ENCODE measurements around the gene ITSN2. TPM values are rescaled to one million over a fixed set of nuclear protein-coding genes. Genes with fewer than 3 reads are reported as not detected.

ITSN2 gene
- total RNA-seq, 6 experiments from 2014 or later, result 22.6 to 34.1 (median 28.9) TPM

DNA sequence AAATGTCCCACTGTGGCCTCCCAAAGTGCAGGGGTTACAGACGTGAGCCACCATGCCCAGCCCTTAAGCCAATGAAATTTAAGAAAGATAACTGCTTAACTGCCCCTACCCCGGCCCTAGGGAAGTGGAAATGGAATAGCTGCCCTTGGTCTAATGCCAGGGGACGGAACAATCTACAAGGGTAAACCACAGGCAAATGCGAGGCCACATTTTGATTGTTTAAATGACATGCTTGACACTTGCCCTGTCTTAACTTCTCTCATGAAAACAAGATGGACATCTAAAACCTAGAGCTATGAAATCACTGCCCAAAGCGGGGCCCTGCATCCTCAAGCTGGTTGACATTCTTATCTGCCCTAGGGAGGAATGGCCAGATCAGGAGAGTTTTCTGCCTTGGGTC is 5.5 kb upstream of the ITSN2 start:
- WGBS (ENCODE audit: insufficient coverage, low coverage, low lambda C conversion rate, missing lambda C conversion rate), result 27% methylated on average over 5 of the region's 5 CpGs
- intact Hi-C loops (cut with DNase I), result no loop called here
- H3K4me3 ChIP-seq, result no peak overlapping the region
- H3K27me3 ChIP-seq, result no peaks in the 10 kb centered on the region
- H3K36me3 ChIP-seq, result no peaks in the 10 kb centered on the region
- H3K9me3 ChIP-seq, result no peaks in the 10 kb centered on the region
- no peak for TF ChIP-seq POLR2A (IDR thresholded peaks at IDR 0.05)
- TF ChIP-seq, protein P1, sequence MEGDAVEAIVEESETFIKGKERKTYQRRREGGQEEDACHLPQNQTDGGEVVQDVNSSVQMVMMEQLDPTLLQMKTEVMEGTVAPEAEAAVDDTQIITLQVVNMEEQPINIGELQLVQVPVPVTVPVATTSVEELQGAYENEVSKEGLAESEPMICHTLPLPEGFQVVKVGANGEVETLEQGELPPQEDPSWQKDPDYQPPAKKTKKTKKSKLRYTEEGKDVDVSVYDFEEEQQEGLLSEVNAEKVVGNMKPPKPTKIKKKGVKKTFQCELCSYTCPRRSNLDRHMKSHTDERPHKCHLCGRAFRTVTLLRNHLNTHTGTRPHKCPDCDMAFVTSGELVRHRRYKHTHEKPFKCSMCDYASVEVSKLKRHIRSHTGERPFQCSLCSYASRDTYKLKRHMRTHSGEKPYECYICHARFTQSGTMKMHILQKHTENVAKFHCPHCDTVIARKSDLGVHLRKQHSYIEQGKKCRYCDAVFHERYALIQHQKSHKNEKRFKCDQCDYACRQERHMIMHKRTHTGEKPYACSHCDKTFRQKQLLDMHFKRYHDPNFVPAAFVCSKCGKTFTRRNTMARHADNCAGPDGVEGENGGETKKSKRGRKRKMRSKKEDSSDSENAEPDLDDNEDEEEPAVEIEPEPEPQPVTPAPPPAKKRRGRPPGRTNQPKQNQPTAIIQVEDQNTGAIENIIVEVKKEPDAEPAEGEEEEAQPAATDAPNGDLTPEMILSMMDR (IDR thresholded peaks at IDR 0.05), result no peak
- no peak for DNase-seq
- no peaks in the 10 kb centered on the region for H3K4me1 ChIP-seq
- ATAC-seq, result no peak
- no peak overlapping the region for H3K27ac ChIP-seq

GRCh38 chr2:24365051-24365450 is 4.7 kb upstream of the ITSN2 start:
- H3K4me3 ChIP-seq, result no peak overlapping the region
- no peaks in the 10 kb centered on the region for H3K4me1 ChIP-seq
- H3K27ac ChIP-seq, result peak overlapping the region in 1 of 3 donors; percentile 29
- H3K27me3 ChIP-seq, result no peaks in the 10 kb centered on the region
- TF ChIP-seq, protein P1 (IDR thresholded peaks at IDR 0.05), result no peak
- no peak for TF ChIP-seq POLR2A (IDR thresholded peaks at IDR 0.05)
- H3K9me3 ChIP-seq, result no peaks in the 10 kb centered on the region
- peak; percentile 26 to 45 (median 36) for ATAC-seq
- WGBS (ENCODE audit: insufficient coverage, low coverage, low lambda C conversion rate, missing lambda C conversion rate), result 39% methylated on average over 4 of the region's 7 CpGs
- peak; percentile 66 to 72 (median 70) for DNase-seq
- intact Hi-C loops (cut with DNase I), result no loop called here
- no peaks in the 10 kb centered on the region for H3K36me3 ChIP-seq

DNA sequence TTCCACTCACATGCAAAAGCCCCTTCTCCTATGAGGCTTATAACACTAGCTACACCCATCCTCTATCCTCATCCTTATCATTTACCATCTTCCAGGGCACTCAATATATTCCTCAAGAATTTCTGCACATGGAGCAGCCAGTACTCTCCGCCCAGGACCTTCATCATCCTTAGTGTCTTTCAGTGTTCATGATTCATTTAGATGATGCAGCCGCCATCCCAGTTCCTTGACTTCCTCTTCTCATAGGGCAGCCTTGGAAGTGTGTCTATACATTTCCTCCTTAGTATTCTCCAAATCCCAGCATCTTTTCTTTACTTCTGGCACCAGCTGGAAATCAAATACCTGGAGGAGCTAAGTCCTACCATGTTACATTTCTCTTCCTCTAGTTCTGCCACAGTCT is 3.0 kb upstream of the ITSN2 start:
- WGBS (ENCODE audit: insufficient coverage, low coverage, low lambda C conversion rate, missing lambda C conversion rate), result 94% methylated on average over 2 of the region's 2 CpGs
- no peak for DNase-seq
- no peaks in the 10 kb centered on the region for H3K27me3 ChIP-seq
- H3K36me3 ChIP-seq, result no peaks in the 10 kb centered on the region
- no peaks in the 10 kb centered on the region for H3K9me3 ChIP-seq
- TF ChIP-seq POLR2A (IDR thresholded peaks at IDR 0.05), result no peak
- TF ChIP-seq, protein P1 (IDR thresholded peaks at IDR 0.05), result no peak
- H3K27ac ChIP-seq, result no peak overlapping the region
- ATAC-seq, result no peak
- intact Hi-C loops (cut with DNase I), result no loop called here
- H3K4me3 ChIP-seq, result no peak overlapping the region
- H3K4me1 ChIP-seq, result no peaks in the 10 kb centered on the region

DNA sequence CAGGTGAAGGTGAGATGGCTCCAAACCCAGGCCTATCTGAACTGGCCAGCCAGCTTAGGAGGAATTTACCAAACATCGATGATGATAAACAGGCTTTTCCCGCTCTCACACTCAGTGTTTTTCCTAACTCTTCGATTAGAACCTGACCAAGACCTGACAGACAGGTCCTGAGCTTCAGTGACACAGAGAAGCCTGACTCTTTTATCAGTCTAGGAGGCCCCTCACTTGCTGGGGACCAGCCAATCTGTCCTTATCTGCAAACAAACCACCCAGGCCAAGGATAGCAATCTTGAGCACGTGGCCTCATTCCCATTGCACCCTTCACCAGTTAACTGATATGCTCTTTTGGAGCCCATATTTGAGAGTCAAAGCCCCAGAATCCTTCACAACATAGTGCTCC is 1.9 kb upstream of the ITSN2 start:
- ATAC-seq (no peak), DNase-seq (no peak)
- no peaks in the 10 kb centered on the region for H3K36me3 ChIP-seq
- no peaks in the 10 kb centered on the region for H3K27me3 ChIP-seq
- no peak for TF ChIP-seq POLR2A (IDR thresholded peaks at IDR 0.05)
- TF ChIP-seq, protein P1 (IDR thresholded peaks at IDR 0.05), result no peak
- no peak overlapping the region for H3K27ac ChIP-seq
- no peak overlapping the region for H3K4me3 ChIP-seq
- H3K4me1 ChIP-seq, result no peaks in the 10 kb centered on the region
- WGBS (ENCODE audit: insufficient coverage, low coverage, low lambda C conversion rate, missing lambda C conversion rate), result 57% methylated on average over 3 of the region's 4 CpGs
- intact Hi-C loops (cut with DNase I), result no loop called here
- no peaks in the 10 kb centered on the region for H3K9me3 ChIP-seq

DNA sequence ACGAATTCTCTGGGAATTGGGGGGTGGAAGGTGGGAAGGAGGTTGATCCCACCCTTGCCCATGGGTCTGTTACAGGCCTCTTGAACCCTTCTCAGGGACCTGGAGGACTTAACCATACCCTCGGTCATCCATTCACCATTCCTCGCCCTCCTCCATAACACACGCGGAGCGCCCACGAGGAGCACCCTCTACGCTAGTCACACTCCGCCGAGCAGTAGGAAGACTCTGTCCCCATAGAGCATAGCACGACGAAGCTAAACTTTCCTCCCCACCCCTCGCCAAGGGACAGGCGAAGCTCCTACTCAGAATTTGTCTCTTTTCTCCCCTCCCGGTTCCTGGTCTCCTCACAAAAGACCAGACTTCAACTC is 611 bp upstream of the ITSN2 start:
- no peaks in the 10 kb centered on the region for H3K36me3 ChIP-seq
- intact Hi-C loops (cut with DNase I), result no loop called here
- TF ChIP-seq POLR2A (IDR thresholded peaks at IDR 0.05), result no peak
- TF ChIP-seq, protein P1 (IDR thresholded peaks at IDR 0.05), result no peak
- H3K9me3 ChIP-seq, result no peaks in the 10 kb centered on the region
- no peaks in the 10 kb centered on the region for H3K4me1 ChIP-seq
- WGBS (ENCODE audit: insufficient coverage, low coverage, low lambda C conversion rate, missing lambda C conversion rate), result 85% methylated on average over 11 of the region's 15 CpGs
- peak overlapping the region; percentile 95 to 99 (median 96) for H3K27ac ChIP-seq
- H3K27me3 ChIP-seq, result no peaks in the 10 kb centered on the region
- ATAC-seq (no peak), DNase-seq (no peak)
- peak overlapping the region; percentile 81 to 97 (median 89) for H3K4me3 ChIP-seq

Data from right lobe of liver (tissue), 6 donors.